A549 (cell line): ENCODE results near the gene NRSN2. TPM values are rescaled to one million over a fixed set of nuclear protein-coding genes. Genes with fewer than 3 reads are reported as not detected.
A peak's percentile ranks its signal among the peaks of the same experiment; 100 is the strongest.

ENCODE experiments used
- ATAC-seq, 2 experiments: fragments of 200-7000 bp in 1 of 2; fragments of >200 bp in 1 of 2; cut with Nextera tagmentation in 1 of 2; cut with Tn5 transposase in 1 of 2; 3 replicates each; pipeline versions ENCODE4 v1.8.0 to v1.9.1; 2018 to 2020; ENCODE audit warnings: mild to moderate bottlenecking in 1 of 2, moderate library complexity in 1 of 2
- CTCF ChIA-PET: fragments of 300-600 bp; sonication (Branson Sonifier 250); formaldehyde crosslinking; extraction: SDS; loops from one replicate; lab custom pipeline; 2021; ENCODE audit warnings: antibody characterized with exemption, inconsistent platforms; lab: Yijun Ruan, JAX
- POLR2A ChIA-PET: fragments of 350-600 bp; formaldehyde crosslinking; extraction: SDS; loops from one replicate; lab custom pipeline; 2021; ENCODE audit warnings: antibody characterized with exemption, inconsistent platforms; lab: Yijun Ruan, JAX
- DNase-seq, 2 experiments: peaks; one replicate each; pipeline versions ENCODE4 v3.0.0 to v3.0.0-alpha.2; 2011 to 2016; ENCODE audit warnings: low read depth in 1 of 2, low spot score in 1 of 2
- FAIRE-seq: peaks from 2 replicates; lab custom pipeline; 2011; peaks lifted over from hg19 to GRCh38; lab: Jason Lieb, UNC
- H3K27ac ChIP-seq, 2 experiments: fragments of >200 bp; sonication (Bioruptor Twin); formaldehyde crosslinking; 3 replicates each; pipeline ENCODE4 v1.5.1; 2016 to 2017
- H3K4me1 ChIP-seq: fragments of >200 bp; sonication (Bioruptor Twin); formaldehyde crosslinking; 3 replicates; pipeline ENCODE4 v1.6.1; 2016
- H3K4me2 ChIP-seq: fragments of >200 bp; sonication (Bioruptor Twin); formaldehyde crosslinking; 3 replicates; pipeline ENCODE4 v1.6.1; 2016
- H3K4me3 ChIP-seq: fragments of >200 bp; sonication (Bioruptor Twin); formaldehyde crosslinking; 3 replicates; pipeline ENCODE4 v1.5.1; 2016
- H3K9me3 ChIP-seq: fragments of >200 bp; sonication (Bioruptor Twin); formaldehyde crosslinking; 3 replicates; pipeline ENCODE4 v1.6.1; 2016
- BHLHE40 ChIP-seq: IDR thresholded peaks from 2 replicates; pipeline ENCODE4 v1.6.1; 2012; ENCODE audit warnings: low read depth, low read length, inconsistent platforms
- CBX8 ChIP-seq: fragments of 200-600 bp; sonication (generic); IDR thresholded peaks from 2 replicates; pipeline ENCODE4 v1.6.1; 2016
- CEBPB ChIP-seq, 2 experiments: fragments of >200 bp in 1 of 2; sonication (Bioruptor Twin) in 1 of 2; formaldehyde crosslinking in 1 of 2; IDR thresholded peaks; 2 replicates each; pipeline ENCODE4 v1.6.1; 2012 to 2016
- CTCF ChIP-seq: fragments of >200 bp; sonication (Bioruptor Twin); formaldehyde crosslinking; IDR thresholded peaks from 3 replicates; pipeline ENCODE4 v1.5.1; 2016
- E2F6 ChIP-seq: IDR thresholded peaks from 2 replicates; pipeline ENCODE4 v1.6.1; 2012; ENCODE audit warnings: low read depth, borderline replicate concordance
- EHF ChIP-seq: fragments of 250-450 bp; sonication (Bioruptor Pico); IDR thresholded peaks from 2 replicates; pipeline ENCODE4 v1.5.0; 2020; ENCODE audit warnings: mild to moderate bottlenecking
- EP300 ChIP-seq, 2 experiments: fragments of >200 bp; sonication (Bioruptor Twin); formaldehyde crosslinking; IDR thresholded peaks; 2 replicates in 1 of 2; 3 replicates in 1 of 2; pipeline ENCODE4 v1.6.1; 2016 to 2017
- FOSB ChIP-seq: fragments of 250-450 bp; sonication (Bioruptor Pico); IDR thresholded peaks from 2 replicates; pipeline ENCODE4 v1.5.0; 2020; ENCODE audit warnings: mild to moderate bottlenecking, moderate library complexity
- FOSL2 ChIP-seq, 2 experiments: fragments of 450-650 bp in 1 of 2; fragments of >200 bp in 1 of 2; sonication (Bioruptor Twin) in 1 of 2; formaldehyde crosslinking; IDR thresholded peaks; 2 replicates each; pipeline versions ENCODE4 v1.5.0 to v1.6.1; 2016 to 2020; ENCODE audit warnings: mild to moderate bottlenecking in 1 of 2, moderate library complexity in 1 of 2
- HES2 ChIP-seq: fragments of >200 bp; sonication (Bioruptor Twin); formaldehyde crosslinking; IDR thresholded peaks from 2 replicates; pipeline ENCODE4 v1.6.1; 2016
- HEYL ChIP-seq: fragments of 250-450 bp; sonication (Bioruptor Pico); IDR thresholded peaks from 2 replicates; pipeline ENCODE4 v1.8.0; 2021; ENCODE audit warnings: mild to moderate bottlenecking, moderate library complexity
- HOXA7 ChIP-seq: fragments of 250-450 bp; sonication (Bioruptor Pico); IDR thresholded peaks from 2 replicates; pipeline ENCODE4 v1.5.0; 2020; ENCODE audit warnings: mild to moderate bottlenecking, moderate library complexity
- JUNB ChIP-seq: fragments of >200 bp; sonication (Bioruptor Twin); formaldehyde crosslinking; IDR thresholded peaks from 2 replicates; pipeline ENCODE4 v1.6.1; 2016
- MAX ChIP-seq: IDR thresholded peaks from 2 replicates; pipeline ENCODE4 v1.6.1; 2012
- MAZ ChIP-seq: fragments of 150-350 bp; IDR thresholded peaks from 2 replicates; pipeline ENCODE4 v1.6.1; 2014; ENCODE audit warnings: antibody characterized with exemption, low read depth, low read length, borderline replicate concordance
- NFE2L2 ChIP-seq: fragments of 150-350 bp; conservative IDR thresholded peaks from 2 replicates; pipeline ENCODE4 v1.6.1; 2014; ENCODE audit warnings: low read length
- NR3C1 ChIP-seq: fragments of >200 bp; sonication (Bioruptor Twin); formaldehyde crosslinking; IDR thresholded peaks from 3 replicates; pipeline ENCODE4 v1.6.1; 2017
- POLR2A ChIP-seq: IDR thresholded peaks from 2 replicates; pipeline ENCODE4 v1.6.1; 2012; ENCODE audit warnings: mild to moderate bottlenecking, low read length
- POLR2AphosphoS2 ChIP-seq: conservative IDR thresholded peaks from 2 replicates; pipeline ENCODE4 v1.6.1; 2012; ENCODE audit warnings: low read length, improper control_type of control experiment, inconsistent platforms
- RAD21 ChIP-seq, 2 experiments: fragments of >200 bp in 1 of 2; sonication (Bioruptor Twin) in 1 of 2; formaldehyde crosslinking in 1 of 2; IDR thresholded peaks in 1 of 2; conservative IDR thresholded peaks in 1 of 2; 2 replicates in 1 of 2; 3 replicates in 1 of 2; pipeline ENCODE4 v1.6.1; 2012 to 2018; ENCODE audit warnings: inconsistent platforms in 1 of 2
- RCOR1 ChIP-seq: fragments of 150-350 bp; IDR thresholded peaks from 2 replicates; pipeline ENCODE4 v1.6.1; 2014; ENCODE audit warnings: antibody characterized with exemption, low read length, low read depth
- RFX5 ChIP-seq: fragments of 450-650 bp; IDR thresholded peaks from 2 replicates; pipeline ENCODE4 v1.7.1; 2014; ENCODE audit warnings: antibody characterized with exemption, mild to moderate bottlenecking, moderate library complexity
- RNF2 ChIP-seq: fragments of 200-600 bp; sonication (generic); IDR thresholded peaks from 2 replicates; pipeline ENCODE4 v1.6.1; 2016; ENCODE audit warnings: low read depth, mild to moderate bottlenecking, antibody characterized with exemption, moderate library complexity, borderline replicate concordance
- SREBF2 ChIP-seq: fragments of 450-650 bp; IDR thresholded peaks from 2 replicates; pipeline ENCODE4 v1.6.1; 2014; ENCODE audit warnings: mild to moderate bottlenecking, moderate library complexity
- ZC3H11A ChIP-seq: fragments of 450-650 bp; IDR thresholded peaks from 2 replicates; pipeline ENCODE4 v1.6.1; 2014; ENCODE audit warnings: antibody characterized with exemption, mild to moderate bottlenecking
- ZSCAN20 ChIP-seq: fragments of 250-450 bp; sonication (Bioruptor Pico); IDR thresholded peaks from 2 replicates; pipeline ENCODE4 v1.8.0; 2022; ENCODE audit warnings: mild to moderate bottlenecking, moderate library complexity
- WGBS: methylation state at CpG from one replicate; pipeline ENCODE4 v1.1.6; 2017; ENCODE audit errors: missing lambda C conversion rate; 5-methylcytosine and 5-hydroxymethylcytosine counted together
- polyA plus RNA-seq, 4 experiments: library from polyadenylated mRNA; depleted of rRNA in 3 of 4; stranded (reverse); fragments of >200 nt; fragmentation: RNase III in 1 of 4; extraction: RNeasy Plus Mini Kit Qiagen cat#74134 plus additional on column Dnase treatment in 1 of 4; gene quantifications; 2 replicates in 3 of 4; 3 replicates in 1 of 4; pipeline ENCODE4 v1.2.3, GENCODE V29; 2011 to 2017

NRSN2 gene
- polyA plus RNA-seq, 2 of the 4 experiments (the other 2 are of a cell fraction) = 47.5 to 74.8 TPM

GRCh38 chr20:297925-298775 is 48.8 kb upstream of the NRSN2 start (continued):
- no peak for TF ChIP-seq HES2

GRCh38 chr20:298776-299391 is 48.0 kb upstream of the NRSN2 start:
- Histone ChIP-seq H3K27ac (peak overlapping the region; percentile 95 to 97), H3K4me1 (peaks cover 33% of the 10 kb centered on the region), H3K4me3 (peak overlapping the region; percentile 75), H3K9me3 (no peaks in the 10 kb centered on the region), H3K4me2 (peak overlapping the region; percentile 84)
- ChIA-PET POLR2A (interaction anchor here (0.6 to 6.0 kb wide), 5 partner anchors 10 to 47 kb away, joined by 3 to 69 read pairs (median 4); partner anchors contain the start of gene SOX12), CTCF (interaction anchor here (1.0 to 11.0 kb wide), 3 partner anchors 10 to 55 kb away, joined by 4 to 111 read pairs (median 5); no protein-coding TSS in a partner anchor)
- 30% methylated on average over 13 of the region's 15 CpGs for WGBS
- DNase-seq (no peak), FAIRE-seq (no peak), ATAC-seq (no peak)
- TF ChIP-seq NR3C1 (no peak), FOSL2 (IDR thresholded peaks at IDR 0.05) (no peak), FOSL2 (CRISPR knock-in tag; IDR thresholded peaks at IDR 0.05) (no peak), ZSCAN20 (CRISPR knock-in tag) (no peak), EHF (no peak), MAX (peak; percentile 1; the same call in 1 of the 2 replicates), HOXA7 (CRISPR knock-in tag) (no peak), CEBPB (IDR thresholded peaks at IDR 0.05) (no peak)

- ATAC-seq (no peak), FAIRE-seq (no peak), DNase-seq (no peak)
- TF ChIP-seq EP300 (IDR thresholded peaks at IDR 0.05) = no peak
- no peak for TF ChIP-seq MAX
- no peak for TF ChIP-seq ZC3H11A
- TF ChIP-seq HEYL (CRISPR knock-in tag) = no peak
- no peak for TF ChIP-seq JUNB
- no peak for TF ChIP-seq CTCF
- no peak for TF ChIP-seq E2F6
- TF ChIP-seq BHLHE40 = no peak
- no peak for TF ChIP-seq RNF2
- no peak for TF ChIP-seq SREBF2
- no peak for TF ChIP-seq RFX5
- no peak for TF ChIP-seq POLR2A
- no peak for TF ChIP-seq MAZ
- TF ChIP-seq RAD21 (conservative IDR thresholded peaks at IDR 0.05 in 1 of 2, IDR thresholded peaks at IDR 0.05 in 1 of 2) = no peak
- no peak for TF ChIP-seq RCOR1
- TF ChIP-seq FOSB (CRISPR knock-in tag) = no peak
- no peak for TF ChIP-seq POLR2AphosphoS2
- TF ChIP-seq HES2 = no peak
- no peak for TF ChIP-seq CBX8
- no peak for TF ChIP-seq NFE2L2
- H3K4me1 ChIP-seq = peaks cover 33% of the 10 kb centered on the region
- H3K27ac ChIP-seq = peak overlapping the region in 1 of 2 experiments; percentile 45; a peak in 3 of 6 replicates
- peak overlapping the region; percentile 84 for H3K4me2 ChIP-seq
- ChIA-PET POLR2A (interaction anchor here (0.9 to 6.0 kb wide), 2 partner anchors 24 to 31 kb away, joined by 4 to 69 read pairs; partner anchors contain the start of gene SOX12), CTCF (interaction anchor here (1.2 to 11.0 kb wide), 5 partner anchors 9 to 130 kb away, joined by 4 to 111 read pairs (median 5); no protein-coding TSS in a partner anchor)
- peak overlapping the region; percentile 75; the same call in 1 of the 3 replicates for H3K4me3 ChIP-seq
- 74% methylated on average over 10 of the region's 10 CpGs for WGBS
- no peaks in the 10 kb centered on the region for H3K9me3 ChIP-seq
Observed at GRCh38 chr20:300345-300990, 46.4 kb upstream of the NRSN2 start.
